K562 (cell line): ENCODE measurements around the gene APC2. TPM values are rescaled to one million over a fixed set of nuclear protein-coding genes. Genes with fewer than 3 reads are reported as not detected.

Experiments used
- BDP1 ChIP-seq: IDR thresholded peaks from 3 replicates; pipeline ENCODE4 v1.6.1; 2011; ENCODE audit not compliant: insufficient read length, insufficient read depth
- CBX5 ChIP-seq: IDR thresholded peaks from 2 replicates; pipeline ENCODE4 v1.6.1; 2014; ENCODE audit warnings: low read depth, borderline replicate concordance
- CGGBP1 ChIP-seq: fragments of 250-450 bp; sonication (Bioruptor Pico); IDR thresholded peaks from 2 replicates; pipeline ENCODE4 v1.9.0; 2021; ENCODE audit warnings: mild to moderate bottlenecking
- DMBX1 ChIP-seq: fragments of 250-450 bp; sonication (Bioruptor Pico); IDR thresholded peaks from 2 replicates; pipeline ENCODE4 v1.8.0; 2022; ENCODE audit warnings: inconsistent platforms, mild to moderate bottlenecking, moderate library complexity, borderline replicate concordance
- GATAD2B ChIP-seq: fragments of 450-650 bp; IDR thresholded peaks from 2 replicates; pipeline ENCODE4 v1.6.1; 2017; ENCODE audit warnings: mild to moderate bottlenecking, borderline replicate concordance
- NR2F6 ChIP-seq: fragments of 450-650 bp; formaldehyde crosslinking; IDR thresholded peaks from 2 replicates; pipeline ENCODE4 v1.4.0; 2020; ENCODE audit warnings: mild to moderate bottlenecking
- PCBP2 ChIP-seq: fragments of 200-400 bp; formaldehyde crosslinking; IDR thresholded peaks from 2 replicates; pipeline ENCODE4 v1.6.1; 2018; ENCODE audit warnings: low read length, low read depth, mild to moderate bottlenecking, moderate library complexity; ENCODE audit not compliant: poor library complexity, severe bottlenecking
- REST ChIP-seq, 2 experiments: fragments of 450-650 bp; formaldehyde crosslinking in 1 of 2; IDR thresholded peaks; 2 replicates each; pipeline versions ENCODE4 v1.4.0 to v1.6.1; 2014 to 2020; ENCODE audit warnings: mild to moderate bottlenecking in 2 of 2, borderline replicate concordance in 1 of 2, low read depth in 1 of 2
- TAF15 ChIP-seq: fragments of 200-400 bp; formaldehyde crosslinking; IDR thresholded peaks from 2 replicates; pipeline ENCODE4 v1.6.1; 2017; ENCODE audit warnings: mild to moderate bottlenecking, low read depth, low read length, moderate library complexity
- TFAP4 ChIP-seq: sonication (generic); formaldehyde crosslinking; IDR thresholded peaks from 2 replicates; pipeline ENCODE4 v1.8.0; 2022; ENCODE audit warnings: missing genetic modification reagents, mild to moderate bottlenecking, moderate library complexity, borderline replicate concordance
- ZNF212 ChIP-seq: fragments of 450-650 bp; formaldehyde crosslinking; IDR thresholded peaks from 2 replicates; pipeline ENCODE4 v1.4.0; 2020; ENCODE audit warnings: mild to moderate bottlenecking
- ZNF224 ChIP-seq: sonication (generic); formaldehyde crosslinking; IDR thresholded peaks from 2 replicates; pipeline ENCODE4 v1.8.0; 2022; ENCODE audit warnings: mild to moderate bottlenecking, missing genetic modification reagents
- ZNF511 ChIP-seq: sonication (generic); formaldehyde crosslinking; IDR thresholded peaks from 2 replicates; pipeline ENCODE4 v1.8.0; 2022; ENCODE audit warnings: mild to moderate bottlenecking, missing genetic modification reagents
- ZNF551 ChIP-seq: fragments of 250-450 bp; sonication (Bioruptor Pico); IDR thresholded peaks from 2 replicates; pipeline ENCODE4 v1.5.0; 2021; ENCODE audit warnings: mild to moderate bottlenecking, moderate library complexity
- polyA plus RNA-seq, 8 experiments: library from polyadenylated mRNA; depleted of rRNA in 4 of 8; stranded (reverse) in 5 of 8; unstranded in 3 of 8; fragments of >200 nt; fragmentation: Nextera tagmentation in 2 of 8; fragmentation: Illumina TruSeq in 1 of 8; extraction: Ambion mirVana in 2 of 8; extraction: Trizol in 1 of 8; gene quantifications; 2 replicates each; pipeline versions ENCODE4 v1.2.1 to v1.2.3, GENCODE V29; 2011 to 2014; ENCODE audit warnings: inconsistent platforms in 1 of 8, missing spikeins in 1 of 8
- total RNA-seq, 7 experiments: library from RNA; depleted of rRNA in 6 of 7; stranded (reverse); fragments of >200 nt in 6 of 7; fragmentation: Illumina TruSeq in 2 of 7; extraction: Trizol in 2 of 7; gene quantifications; 2 replicates each; pipeline versions ENCODE4 v1.2.1 to v1.2.3, GENCODE V29; 2011 to 2021; ENCODE audit warnings: low replicate concordance in 1 of 7
- TF ChIP-seq, protein P1 (sequence below): fragments of 450-650 bp; IDR thresholded peaks from 2 replicates; pipeline ENCODE4 v1.6.1; 2017; ENCODE audit warnings: antibody characterized with exemption

Gene APC2
- total and polyA plus RNA-seq, 9 of the 15 experiments (the other 6 are each of a cell fraction or from before 2014, with no cell fraction given), result 0.01 to 0.40 (median 0.05) TPM; not detected in 3

- TF ChIP-seq, protein P1, sequence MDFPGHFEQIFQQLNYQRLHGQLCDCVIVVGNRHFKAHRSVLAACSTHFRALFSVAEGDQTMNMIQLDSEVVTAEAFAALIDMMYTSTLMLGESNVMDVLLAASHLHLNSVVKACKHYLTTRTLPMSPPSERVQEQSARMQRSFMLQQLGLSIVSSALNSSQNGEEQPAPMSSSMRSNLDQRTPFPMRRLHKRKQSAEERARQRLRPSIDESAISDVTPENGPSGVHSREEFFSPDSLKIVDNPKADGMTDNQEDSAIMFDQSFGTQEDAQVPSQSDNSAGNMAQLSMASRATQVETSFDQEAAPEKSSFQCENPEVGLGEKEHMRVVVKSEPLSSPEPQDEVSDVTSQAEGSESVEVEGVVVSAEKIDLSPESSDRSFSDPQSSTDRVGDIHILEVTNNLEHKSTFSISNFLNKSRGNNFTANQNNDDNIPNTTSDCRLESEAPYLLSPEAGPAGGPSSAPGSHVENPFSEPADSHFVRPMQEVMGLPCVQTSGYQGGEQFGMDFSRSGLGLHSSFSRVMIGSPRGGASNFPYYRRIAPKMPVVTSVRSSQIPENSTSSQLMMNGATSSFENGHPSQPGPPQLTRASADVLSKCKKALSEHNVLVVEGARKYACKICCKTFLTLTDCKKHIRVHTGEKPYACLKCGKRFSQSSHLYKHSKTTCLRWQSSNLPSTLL, result no peak
- TF ChIP-seq TFAP4 (CRISPR knock-in tag) (peak; percentile 60), REST (IDR thresholded peaks at IDR 0.05; ENCODE audit: borderline replicate concordance) (peak; percentile 38), REST (CRISPR knock-in tag; IDR thresholded peaks at IDR 0.05; ENCODE audit: low read depth) (0 out of 2 replicates have a peak, but pooled peaks have one; percentile 54), PCBP2 (no peak), GATAD2B (peak; percentile 98), TAF15 (no peak), BDP1 (no peak), NR2F6 (CRISPR knock-in tag) (no peak), ZNF212 (CRISPR knock-in tag) (no peak), ZNF224 (CRISPR knock-in tag) (no peak), DMBX1 (CRISPR knock-in tag) (peak; percentile 10; the same call in 1 of the 2 replicates), CBX5 (no peak), ZNF551 (no peak), ZNF511 (CRISPR knock-in tag) (no peak), CGGBP1 (CRISPR knock-in tag) (no peak)
Observed at GRCh38 chr19:1512671-1513498, 63.0 kb downstream of the APC2 start, which contains the start of gene ADAMTSL5 (continued).
